HL-60 (cell line): ENCODE data around the gene ANKRD31.

ENCODE experiments used
- GABPA ChIP-seq: IDR thresholded peaks from 2 replicates; pipeline ENCODE4 v1.6.1; 2012; ENCODE audit warnings: low read depth
- TF ChIP-seq, protein P1 (sequence below): IDR thresholded peaks from one replicate; pipeline ENCODE4 v1.5.1; 2011; ENCODE audit warnings: low read length, control low read depth, inconsistent platforms; ENCODE audit not compliant: insufficient read depth

DNA sequence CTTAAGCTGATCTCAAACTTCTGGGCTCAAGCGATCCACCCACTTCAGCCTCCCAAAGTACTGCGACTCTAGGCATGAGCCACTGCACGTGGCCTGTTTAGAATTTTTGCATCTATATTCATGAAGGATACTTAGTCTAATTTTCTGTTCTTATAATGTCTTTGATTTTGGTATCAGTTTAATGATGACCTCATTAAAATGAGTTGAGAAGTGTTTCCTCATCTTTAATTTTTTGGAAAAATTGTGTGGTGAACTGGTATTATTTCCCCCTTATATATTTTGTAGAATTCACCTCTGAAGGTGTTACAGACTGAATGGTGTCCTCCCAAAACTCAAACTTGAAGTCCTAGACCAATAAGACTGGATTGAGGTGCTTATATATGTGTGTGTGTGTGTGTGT, 46.5 kb downstream of the ANKRD31 start:
- TF ChIP-seq, protein P1, sequence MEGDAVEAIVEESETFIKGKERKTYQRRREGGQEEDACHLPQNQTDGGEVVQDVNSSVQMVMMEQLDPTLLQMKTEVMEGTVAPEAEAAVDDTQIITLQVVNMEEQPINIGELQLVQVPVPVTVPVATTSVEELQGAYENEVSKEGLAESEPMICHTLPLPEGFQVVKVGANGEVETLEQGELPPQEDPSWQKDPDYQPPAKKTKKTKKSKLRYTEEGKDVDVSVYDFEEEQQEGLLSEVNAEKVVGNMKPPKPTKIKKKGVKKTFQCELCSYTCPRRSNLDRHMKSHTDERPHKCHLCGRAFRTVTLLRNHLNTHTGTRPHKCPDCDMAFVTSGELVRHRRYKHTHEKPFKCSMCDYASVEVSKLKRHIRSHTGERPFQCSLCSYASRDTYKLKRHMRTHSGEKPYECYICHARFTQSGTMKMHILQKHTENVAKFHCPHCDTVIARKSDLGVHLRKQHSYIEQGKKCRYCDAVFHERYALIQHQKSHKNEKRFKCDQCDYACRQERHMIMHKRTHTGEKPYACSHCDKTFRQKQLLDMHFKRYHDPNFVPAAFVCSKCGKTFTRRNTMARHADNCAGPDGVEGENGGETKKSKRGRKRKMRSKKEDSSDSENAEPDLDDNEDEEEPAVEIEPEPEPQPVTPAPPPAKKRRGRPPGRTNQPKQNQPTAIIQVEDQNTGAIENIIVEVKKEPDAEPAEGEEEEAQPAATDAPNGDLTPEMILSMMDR: no peak
- TF ChIP-seq GABPA: no peak
